Measurements from ENCODE around the gene HOXA3.

Gene HOXA3

GRCh38 chr7:27091105-27091504 is 61.3 kb downstream of the HOXA3 start:
- no peak for DNase-seq (ENCODE audit: low read depth)

- no peak for DNase-seq (ENCODE audit: low read depth)
These were observed 64.1 kb downstream of the HOXA3 start for GRCh38 chr7:27088002-27088922.

- DNase-seq (ENCODE audit: low read depth), result no peak
These were observed 68.7 kb downstream of the HOXA3 start for GRCh38 chr7:27083646-27084045.

- DNase-seq (ENCODE audit: low read depth), result no peak
These were observed 70.2 kb downstream of the HOXA3 start for GRCh38 chr7:27082171-27082570.

DNA sequence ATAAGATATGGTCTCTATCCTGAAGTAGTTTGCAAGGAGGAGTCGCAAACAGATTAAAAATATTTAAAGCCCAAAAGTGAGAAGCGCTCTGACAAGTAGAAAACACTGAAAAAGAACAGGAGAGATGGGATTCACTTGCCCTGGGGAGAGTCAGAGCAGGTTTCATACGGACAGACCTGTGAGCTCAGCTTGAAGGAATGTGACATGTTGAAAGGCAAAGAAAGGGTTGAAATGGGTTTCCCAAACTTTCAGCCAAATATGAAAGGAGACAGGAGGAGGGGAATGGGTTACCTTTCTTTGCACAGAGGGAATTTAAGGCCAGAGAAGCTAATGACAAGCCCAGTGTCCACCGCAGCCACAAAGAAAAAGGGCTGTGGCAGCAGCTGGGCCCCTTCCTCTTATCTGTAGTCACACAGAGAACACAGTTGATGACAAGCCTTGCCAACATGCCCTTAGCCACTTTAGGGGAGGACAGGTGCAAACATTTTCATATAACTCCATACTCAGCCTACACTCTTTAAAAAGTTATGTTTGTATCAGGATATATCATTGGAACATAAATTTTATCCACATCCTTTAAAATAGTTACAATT is 71.4 kb downstream of the HOXA3 start:
- DNase-seq (ENCODE audit: low read depth), result no peak

DNA sequence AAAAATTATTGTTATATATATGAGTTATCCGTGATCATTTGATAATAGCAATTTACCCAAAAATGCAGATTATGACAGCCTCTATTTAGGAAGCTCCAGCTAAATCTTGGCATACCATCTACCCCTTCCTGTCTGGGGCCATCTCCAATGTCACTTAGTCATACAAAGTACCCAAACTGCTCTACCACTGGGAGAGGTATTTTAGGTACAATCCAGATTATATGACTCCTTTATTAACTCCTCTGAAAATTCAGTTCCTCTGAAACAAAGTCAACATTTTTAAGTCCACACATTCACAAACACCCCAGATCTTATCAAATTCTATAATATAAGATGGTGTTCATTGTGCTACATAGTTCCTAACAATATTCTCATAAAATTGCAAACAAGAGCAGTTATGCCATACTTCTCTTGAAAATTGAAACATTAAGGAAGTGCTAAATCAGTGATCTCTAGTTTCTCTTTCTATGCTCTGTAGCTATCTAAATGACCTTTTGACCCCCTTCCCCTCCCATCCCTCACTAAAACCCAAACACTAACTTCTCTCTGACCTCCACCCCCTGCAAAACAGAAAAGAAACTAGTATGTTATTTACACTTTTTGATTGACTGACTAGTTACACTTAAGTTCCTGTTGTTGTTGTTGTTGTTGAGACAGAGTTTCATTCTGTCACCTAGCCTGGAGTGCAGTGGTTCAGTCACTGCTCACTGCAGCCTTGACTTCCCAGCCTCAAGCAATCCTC is 73.0 kb downstream of the HOXA3 start:
- DNase-seq (ENCODE audit: low read depth), result no peak

- no peak for DNase-seq (ENCODE audit: low read depth)
These were observed 73.7 kb downstream of the HOXA3 start for GRCh38 chr7:27078616-27079233.

DNA sequence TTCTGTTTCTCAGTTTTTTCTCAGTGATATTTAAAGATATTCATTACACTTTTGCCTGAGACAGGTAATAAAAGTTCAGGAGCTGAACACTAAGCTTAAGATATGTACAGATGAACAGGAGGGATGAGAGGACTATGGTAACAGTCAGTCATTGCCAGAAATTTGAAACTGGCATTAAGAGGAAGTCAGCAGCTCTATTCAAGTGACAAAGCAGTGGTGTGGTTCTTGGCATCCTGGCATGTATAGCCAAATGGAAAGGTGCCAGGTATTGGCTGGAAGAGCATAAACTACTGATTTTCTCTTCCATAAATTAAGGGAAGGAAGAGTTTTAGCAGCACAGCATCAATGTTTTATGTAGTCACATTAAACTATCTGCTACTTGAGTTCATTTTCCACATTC is 79.3 kb downstream of the HOXA3 start:
- no peak for DNase-seq (ENCODE audit: low read depth)

DNA sequence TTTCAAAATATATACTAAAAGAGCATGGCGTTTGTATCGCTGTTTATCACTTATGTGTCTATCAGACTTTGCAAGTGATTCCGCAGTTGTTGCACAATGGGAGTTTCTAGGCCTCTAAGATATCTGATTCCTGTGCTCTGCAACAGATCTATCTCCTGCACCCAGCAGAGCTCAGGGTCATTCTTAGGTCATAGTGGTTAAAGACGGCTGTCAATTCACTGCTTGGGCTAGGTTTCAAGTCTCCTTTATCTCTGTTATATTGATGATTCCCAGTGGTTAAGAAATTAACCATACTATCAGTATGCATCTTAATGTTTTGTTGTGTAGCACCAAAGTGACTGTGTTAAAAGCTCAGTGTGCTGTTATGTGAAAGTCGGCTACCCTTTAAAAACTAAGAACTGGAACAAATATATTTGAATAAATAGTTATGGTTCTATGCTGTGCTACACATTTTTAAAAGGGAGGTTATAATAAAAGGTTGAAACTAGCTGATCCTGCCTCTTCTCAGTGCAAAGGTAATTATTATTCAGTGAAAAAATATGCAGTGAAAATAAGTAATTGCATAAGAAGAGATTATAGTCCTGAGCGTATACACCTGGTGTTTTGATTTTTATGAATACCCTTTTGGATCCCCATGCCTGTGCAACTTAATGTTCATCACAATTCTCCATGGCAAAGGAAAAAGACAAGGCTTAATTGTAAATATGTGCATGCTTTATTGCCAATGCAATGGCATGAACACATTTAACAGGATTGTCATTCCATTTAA is 80.6 kb downstream of the HOXA3 start:
- DNase-seq (ENCODE audit: low read depth), result no peak

- no peak for DNase-seq (ENCODE audit: low read depth)
These were observed 84.1 kb downstream of the HOXA3 start for GRCh38 chr7:27068259-27068658.

DNA sequence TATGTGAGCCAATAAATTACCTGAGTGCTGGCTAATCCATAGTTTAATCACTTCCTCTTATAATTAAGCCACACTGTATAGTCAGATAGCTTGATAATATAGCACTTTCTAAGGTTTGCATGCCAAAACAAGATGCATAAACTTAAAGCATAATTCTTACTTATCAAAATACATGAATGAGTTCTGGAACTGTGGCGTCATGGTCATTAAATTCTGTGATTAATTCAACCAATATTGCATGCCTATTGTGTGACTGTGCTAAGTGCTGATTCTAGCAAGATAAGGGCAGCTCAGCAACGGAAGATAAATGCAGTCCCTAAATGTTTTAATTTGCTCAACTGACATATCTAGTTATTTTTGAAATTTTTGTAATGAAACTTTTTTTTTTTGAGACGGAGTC is 86.2 kb downstream of the HOXA3 start:
- DNase-seq (ENCODE audit: low read depth), result no peak

GRCh38 chr7:27065709-27066108 is 86.7 kb downstream of the HOXA3 start:
- DNase-seq (ENCODE audit: low read depth), result no peak

- DNase-seq (ENCODE audit: low read depth), result no peak
These were observed 87.7 kb downstream of the HOXA3 start for GRCh38 chr7:27064661-27065060.

DNA sequence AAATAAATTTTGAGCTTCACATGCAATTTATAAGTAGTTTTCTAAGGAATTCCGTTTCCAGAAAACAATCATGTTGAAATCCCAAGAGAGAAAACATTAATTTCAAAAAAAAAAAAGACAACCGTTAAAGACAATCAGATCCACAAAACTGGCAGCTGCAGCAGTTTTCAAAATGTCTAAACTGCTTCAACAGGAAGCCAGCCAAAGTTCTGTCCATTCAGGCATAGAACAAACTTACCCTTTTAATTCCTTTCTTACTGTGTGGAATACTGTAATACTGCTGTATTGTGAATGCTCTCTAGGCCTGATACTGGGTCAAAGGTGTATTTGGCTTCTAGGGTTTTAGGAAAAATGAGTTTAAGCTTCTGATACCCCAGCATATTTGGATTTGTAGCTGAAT is 88.2 kb downstream of the HOXA3 start:
- DNase-seq (ENCODE audit: low read depth), result no peak

GRCh38 chr7:27062946-27063345 is 89.4 kb downstream of the HOXA3 start:
- no peak for DNase-seq (ENCODE audit: low read depth)

Data from stimulated activated CD4-positive, alpha-beta T cell treated with anti-CD3 and anti-CD28 coated beads, Interleukin-2, amount 100 ng/mL, for 4 hours (primary cell).